ENCODE data around the gene MAP1LC3B.

GRCh38 chr16:87415441-87415840 is 23.3 kb downstream of the MAP1LC3B start:
- TF ChIP-seq CTCF (IDR thresholded peaks at IDR 0.05) = no peak
- TF ChIP-seq POLR2A (IDR thresholded peaks at IDR 0.05) = no peak

Data from Peyer's patch (tissue), 4 donors.